ENCODE measurements around the gene PDE4D.
"Not testable (repeated sequence)": the region's sequence is repeated elsewhere in the genome, so short reads cannot be mapped to it uniquely, and the experiment has no call there.

The PDE4D gene

DNA sequence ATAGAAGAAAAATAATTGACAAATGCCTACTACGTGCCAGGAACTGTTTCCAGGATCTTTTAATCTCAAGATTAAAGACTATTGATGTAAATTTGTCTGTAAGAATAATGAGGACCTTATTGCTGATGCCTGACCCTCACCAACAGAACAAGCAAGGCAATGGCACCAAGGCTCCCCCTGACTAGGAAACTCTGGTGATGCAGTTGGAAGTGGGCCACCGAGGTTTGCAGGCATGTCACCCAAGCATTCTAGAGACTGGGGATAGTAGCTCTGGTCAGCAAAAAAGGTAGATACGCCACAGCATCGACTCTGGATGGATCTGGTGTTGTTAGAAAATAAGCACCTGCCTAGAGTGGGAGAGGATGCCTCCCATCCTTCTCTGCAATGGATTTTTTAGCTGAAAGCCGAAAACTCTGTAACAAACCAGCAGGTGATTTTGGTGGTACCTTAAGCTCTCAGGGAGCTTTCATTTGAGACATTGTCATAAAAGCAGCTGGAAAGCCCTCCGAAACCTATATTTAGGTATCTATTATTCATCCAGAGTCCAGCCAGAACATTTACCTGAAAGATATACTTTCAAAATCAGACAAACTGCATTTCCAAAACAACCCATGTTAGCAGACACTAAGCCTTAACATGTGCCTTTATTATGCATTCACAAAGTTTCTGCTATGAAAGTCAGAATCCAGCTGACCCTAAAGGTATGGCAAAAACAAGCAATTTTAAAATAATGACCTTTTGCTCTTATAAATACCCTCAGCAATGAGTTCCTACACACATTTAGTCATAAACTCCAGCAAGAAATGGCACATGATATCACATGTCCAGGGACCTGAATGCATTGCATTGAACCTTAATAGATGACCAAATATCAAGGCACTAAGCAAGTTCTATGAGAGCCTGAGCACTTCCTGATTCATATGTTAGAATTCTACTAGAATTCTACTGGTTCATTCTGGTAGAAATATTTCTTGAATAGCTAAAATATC is 308.4 kb downstream of the PDE4D start:
- in situ Hi-C loops (cut with MboI; ENCODE audit: low pct_unique_long_range_greater_than_20kb, low sequenced_read_pairs) = no loop called here
- no peak for DNase-seq

DNA sequence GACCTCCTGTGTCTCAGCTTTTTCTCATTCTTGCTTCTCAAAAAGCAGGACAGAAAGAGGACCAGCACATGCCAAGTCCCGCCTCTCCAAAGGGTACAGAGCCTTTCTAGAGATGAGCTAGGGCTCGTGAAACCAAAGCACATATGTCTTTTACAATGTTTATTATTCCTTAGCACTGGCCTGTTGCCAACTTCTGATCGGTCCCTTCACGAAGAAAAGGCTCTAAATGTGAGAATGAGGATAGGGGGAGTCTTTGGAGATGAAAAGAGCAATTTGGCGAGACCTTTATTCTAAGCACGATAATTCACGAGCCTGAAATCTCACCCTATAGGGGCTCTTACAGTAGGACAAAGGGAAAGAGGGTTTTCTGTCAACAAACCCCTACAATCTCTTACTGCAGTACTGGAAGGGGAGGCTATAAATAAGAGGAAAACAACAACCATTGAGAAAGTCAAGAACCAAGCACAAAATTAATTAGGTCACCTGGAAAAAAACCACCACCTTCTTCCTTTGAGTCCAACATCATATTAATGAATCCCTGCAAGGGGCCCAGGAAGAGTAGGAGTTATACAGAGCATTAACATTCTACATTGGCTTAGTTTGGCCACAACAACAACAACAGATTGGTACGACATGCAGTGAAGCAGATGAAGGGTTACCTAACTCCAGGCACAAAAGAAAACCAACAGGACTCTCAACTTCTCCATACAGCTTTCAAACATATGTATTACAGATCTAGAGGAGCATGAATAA is 309.5 kb downstream of the PDE4D start:
- in situ Hi-C loops (cut with MboI; ENCODE audit: low pct_unique_long_range_greater_than_20kb, low sequenced_read_pairs) = no loop called here
- DNase-seq = no peak

DNA sequence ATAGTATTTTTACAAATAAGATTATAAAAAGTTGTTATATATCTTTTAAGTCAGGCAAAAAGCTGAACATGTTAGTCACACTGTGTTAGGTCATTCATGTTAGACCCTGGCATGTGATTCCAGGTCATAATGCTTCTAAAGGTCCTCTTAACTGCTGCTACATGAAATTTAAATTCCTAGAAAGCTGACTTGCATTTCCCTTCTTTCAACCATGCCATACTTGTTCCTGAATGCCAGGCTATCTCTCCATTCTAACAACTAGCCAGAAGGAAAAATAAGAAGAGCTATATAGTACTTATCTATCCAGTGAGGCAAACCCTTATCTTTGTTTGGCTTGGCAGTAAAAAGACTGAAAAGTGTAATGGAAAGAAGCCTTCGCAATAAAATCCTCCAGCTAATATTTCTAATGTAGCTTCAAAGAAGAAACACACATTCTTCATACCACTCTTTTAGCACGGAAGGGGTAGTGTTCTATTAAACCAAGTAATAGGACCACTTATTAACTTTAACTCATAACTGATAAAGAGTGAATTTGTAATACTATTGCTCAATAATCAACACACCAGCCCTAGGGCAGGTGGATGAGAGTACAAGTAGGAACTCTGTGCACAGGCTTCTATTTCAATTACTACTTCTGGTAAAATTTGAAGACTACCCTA is 310.2 kb downstream of the PDE4D start:
- in situ Hi-C loops (cut with MboI; ENCODE audit: low pct_unique_long_range_greater_than_20kb, low sequenced_read_pairs) = no loop called here
- DNase-seq = no peak

DNA sequence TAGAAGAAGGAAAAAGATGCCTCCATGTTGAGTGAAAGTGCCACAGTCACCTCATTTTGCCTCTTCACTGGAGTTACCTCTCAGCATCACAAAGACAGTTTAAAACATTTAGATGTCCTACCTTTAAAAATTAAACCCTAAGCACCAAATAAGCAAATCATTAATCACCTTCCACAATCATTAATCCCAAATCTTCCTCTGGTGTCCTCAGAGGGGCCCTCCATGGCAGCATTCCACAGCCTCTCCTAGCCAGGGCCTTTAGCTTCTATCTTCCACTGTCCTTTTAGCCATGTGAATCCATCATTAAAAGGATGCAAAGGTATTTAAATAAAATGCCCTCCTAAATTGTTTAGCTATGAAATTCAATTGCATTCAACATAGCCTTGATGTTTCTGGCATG is 310.8 kb downstream of the PDE4D start:
- DNase-seq = no peak
- in situ Hi-C loops (cut with MboI; ENCODE audit: low pct_unique_long_range_greater_than_20kb, low sequenced_read_pairs) = no loop called here

DNA sequence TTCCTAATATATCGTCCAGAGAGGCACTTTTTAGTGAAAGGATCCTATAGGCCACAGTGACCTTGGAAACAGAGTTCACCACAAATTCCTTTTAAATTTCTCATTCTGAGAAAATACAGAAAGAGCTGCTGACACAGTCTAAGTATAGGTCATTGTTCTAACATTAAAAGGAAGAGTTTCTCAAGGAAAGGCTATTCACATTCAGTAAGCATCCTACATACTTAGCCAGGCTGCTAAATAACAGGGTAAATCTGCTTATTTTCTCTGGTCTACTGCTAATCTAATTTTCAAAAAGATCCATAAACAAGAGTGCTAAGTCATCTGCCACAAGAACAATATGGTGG is 313.7 kb downstream of the PDE4D start:
- in situ Hi-C loops (cut with MboI; ENCODE audit: low pct_unique_long_range_greater_than_20kb, low sequenced_read_pairs) = no loop called here
- DNase-seq = no peak

DNA sequence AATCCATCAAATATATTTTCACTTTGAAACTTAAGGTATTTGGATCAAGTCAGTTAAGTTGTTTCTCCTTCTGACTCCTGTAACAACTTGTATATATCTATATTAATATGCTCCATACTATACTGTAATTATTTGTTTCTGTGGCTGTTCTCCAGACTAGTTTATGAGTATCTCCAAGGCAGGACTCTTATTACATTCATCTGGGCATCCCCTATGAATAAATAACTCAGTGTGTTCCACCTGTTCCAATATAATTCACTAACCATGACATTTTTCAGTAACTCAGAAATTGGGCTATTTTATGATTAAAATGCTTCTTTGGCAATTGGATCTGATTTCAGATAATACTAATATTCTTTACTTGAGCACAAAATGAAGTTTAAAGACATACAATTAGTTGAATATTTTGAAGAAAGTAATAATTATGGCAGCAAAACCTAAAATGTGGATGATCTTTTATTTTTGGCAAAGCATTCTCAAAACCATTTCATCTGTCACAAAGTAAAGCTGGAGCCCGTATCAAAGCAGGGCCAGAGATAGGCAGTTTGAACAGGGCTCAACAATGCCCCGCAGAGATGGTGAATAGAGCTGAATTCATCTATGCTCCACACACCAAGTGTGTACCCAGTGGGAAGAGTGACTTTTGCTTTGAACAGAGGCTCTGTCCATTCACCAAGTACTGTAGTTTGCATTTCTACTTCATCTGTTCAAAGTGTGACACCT is 314.3 kb downstream of the PDE4D start:
- no peak for DNase-seq
- in situ Hi-C loops (cut with MboI; ENCODE audit: low pct_unique_long_range_greater_than_20kb, low sequenced_read_pairs) = no loop called here

DNA sequence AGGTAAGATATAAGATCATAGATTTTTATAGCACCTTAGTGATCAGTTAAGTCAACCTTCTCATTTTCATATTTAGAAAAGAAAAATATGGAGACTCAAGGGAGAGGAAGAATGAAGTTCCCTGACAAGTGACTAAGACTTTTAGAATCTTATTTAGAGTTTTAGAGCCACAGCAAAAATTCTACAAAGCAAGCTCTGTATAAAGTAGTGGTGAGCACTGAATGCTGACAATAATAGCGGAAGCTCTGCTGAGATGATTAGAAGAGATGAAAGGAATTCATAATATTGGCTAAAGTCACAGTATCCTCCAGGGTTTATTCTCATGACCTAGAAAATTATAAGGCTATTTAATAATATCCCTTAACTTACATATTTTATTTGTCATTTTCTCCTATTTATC is 316.0 kb downstream of the PDE4D start:
- DNase-seq = no peak
- in situ Hi-C loops (cut with MboI; ENCODE audit: low pct_unique_long_range_greater_than_20kb, low sequenced_read_pairs) = no loop called here

DNA sequence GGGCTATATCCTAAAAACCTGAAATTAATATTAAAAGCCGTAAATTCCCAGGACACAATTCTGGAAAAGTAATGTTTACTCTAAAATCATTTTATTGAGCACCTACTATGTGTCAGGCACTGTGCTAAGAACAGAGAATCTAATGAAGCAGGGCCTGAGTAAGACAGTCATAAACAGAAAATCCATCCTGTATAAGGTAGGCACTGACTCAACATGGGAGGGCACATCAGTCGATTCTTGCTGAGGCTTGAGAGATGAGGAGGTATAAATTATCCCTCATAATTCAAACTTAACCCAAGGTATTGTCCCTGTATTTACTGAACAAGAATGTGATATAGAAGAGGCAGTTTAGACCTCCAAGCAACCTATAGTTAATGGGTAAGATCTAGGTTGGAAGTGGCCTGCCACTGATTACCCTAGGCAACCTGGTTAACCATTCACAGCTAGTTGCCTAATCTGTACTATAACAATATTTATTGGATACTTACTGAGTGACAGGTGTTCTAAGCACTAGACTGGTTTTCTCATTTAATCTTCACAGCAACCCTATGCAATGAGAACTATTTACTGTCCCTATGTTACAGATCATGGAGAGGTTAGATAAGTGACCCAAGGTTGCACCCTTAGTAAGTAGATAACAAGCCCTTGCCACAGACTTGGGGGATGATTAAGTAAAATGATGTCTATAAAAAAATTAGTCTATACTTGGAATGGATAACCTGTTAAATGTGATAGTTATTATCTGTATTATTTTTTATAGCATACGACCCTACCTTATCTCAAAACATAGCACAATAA is 317.7 kb downstream of the PDE4D start:
- no peak for DNase-seq
- in situ Hi-C loops (cut with MboI; ENCODE audit: low pct_unique_long_range_greater_than_20kb, low sequenced_read_pairs) = no loop called here

DNA sequence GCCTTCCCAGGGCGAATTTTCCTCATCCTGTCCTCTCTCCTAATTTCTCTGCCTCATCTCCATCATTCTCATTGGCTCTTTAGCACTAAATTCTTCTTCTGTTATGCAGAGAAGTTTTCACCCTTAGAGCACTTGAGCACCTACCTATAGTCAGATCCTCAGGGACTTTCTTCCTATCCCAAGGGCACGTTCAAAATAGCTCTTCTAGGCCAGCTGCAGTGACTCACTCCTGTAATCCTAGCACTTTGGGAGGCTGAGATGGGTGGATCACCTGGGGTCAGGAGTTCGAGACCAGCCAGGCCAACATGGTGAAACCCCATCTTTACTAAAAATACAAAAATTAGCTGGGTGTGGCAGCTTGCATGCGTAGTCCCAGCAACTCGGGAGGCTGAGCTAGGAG is 320.0 kb downstream of the PDE4D start:
- in situ Hi-C loops (cut with MboI; ENCODE audit: low pct_unique_long_range_greater_than_20kb, low sequenced_read_pairs); DNase-seq: not testable (repeated sequence)

DNA sequence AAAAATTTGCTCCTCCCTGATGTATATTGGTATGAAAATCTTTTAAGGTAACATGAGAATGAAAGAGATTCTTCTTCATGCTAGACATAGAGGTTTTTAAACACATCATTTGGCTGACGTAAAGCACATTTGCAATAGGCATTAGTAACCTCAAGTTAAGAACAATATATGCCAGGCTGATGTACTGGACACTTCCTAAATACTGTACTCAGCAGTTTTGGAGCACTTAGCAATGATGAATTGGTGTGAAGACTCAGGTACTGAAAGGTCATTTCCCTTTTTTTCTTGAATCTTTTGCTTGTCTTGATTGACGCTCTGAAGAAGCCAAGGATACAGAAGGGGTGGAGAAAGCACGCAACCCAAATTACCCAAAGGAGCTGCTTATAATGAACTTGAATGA is 322.5 kb downstream of the PDE4D start:
- in situ Hi-C loops (cut with MboI; ENCODE audit: low pct_unique_long_range_greater_than_20kb, low sequenced_read_pairs) = no loop called here

DNA sequence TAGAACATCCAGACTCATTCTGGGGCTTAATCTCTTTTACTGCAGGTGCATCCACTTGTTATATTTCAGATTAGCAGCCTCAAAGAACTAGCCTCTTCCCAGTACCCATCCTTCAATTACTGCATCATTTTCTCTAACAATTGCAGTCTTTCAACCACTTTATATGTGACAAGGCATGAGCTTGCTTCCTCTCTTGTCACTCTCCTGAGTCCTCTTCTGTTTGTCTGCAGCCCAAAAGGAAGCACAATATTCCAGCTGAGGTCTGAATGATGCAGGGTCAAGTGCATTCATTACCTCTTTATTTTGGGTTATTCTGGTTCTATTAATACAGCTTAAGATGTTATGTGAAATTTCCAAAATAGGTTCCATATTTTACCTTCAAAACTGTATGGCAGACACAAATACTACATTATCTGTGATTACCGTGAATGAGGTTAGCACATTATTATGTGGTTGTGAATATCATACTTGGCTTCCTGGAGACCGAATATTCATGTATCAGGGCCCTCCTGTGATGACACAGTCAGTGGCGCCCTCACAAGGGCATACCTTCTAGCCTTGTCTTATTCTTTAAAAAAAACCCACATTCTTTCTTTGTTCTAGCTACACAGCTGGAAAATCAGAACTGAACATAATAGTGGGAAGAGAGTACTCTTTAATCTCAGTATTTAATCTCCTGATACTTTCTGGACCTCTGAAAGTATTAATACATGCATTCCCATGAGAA is 323.8 kb downstream of the PDE4D start:
- DNase-seq = no peak
- in situ Hi-C loops (cut with MboI; ENCODE audit: low pct_unique_long_range_greater_than_20kb, low sequenced_read_pairs) = no loop called here

More for the DNA sequence above, 322.5 kb downstream of the PDE4D start:
- DNase-seq = no peak

DNA sequence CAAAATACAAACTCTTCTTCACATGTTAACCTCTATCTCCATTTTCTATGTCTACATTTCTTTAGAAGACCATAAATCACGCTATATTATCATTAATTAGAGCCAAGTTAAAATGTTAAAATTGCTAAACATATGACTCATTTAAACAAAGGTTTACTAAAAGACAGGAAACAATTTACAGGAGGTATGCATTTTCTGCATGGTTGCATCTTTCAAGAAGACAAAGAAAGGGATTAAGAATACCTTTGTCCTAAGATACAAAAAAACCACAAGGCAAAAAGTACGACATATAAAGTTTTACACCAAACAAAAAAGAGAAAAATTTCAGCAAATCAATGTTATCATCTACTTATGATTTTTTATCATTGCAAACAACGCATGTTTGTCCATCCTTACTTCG is 324.4 kb downstream of the PDE4D start:
- in situ Hi-C loops (cut with MboI; ENCODE audit: low pct_unique_long_range_greater_than_20kb, low sequenced_read_pairs) = no loop called here
- DNase-seq = no peak

DNA sequence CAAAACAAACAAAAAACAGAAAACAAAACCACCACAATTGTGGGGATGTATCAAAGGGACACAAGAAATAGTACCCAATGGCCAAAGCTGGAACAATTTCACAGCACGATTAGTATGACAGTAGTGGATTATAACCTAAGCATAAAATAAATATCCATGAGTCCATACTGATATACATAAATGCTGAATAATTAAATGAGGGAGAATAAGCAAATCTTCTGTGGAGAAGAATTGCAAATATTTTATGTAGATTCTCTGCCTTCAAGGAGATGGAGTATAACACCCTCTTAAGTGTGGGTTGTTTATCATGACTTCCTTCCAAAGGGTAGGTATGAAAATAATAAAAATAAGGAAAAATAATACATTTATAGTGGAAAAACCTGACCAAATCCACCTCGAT is 325.4 kb downstream of the PDE4D start:
- in situ Hi-C loops (cut with MboI; ENCODE audit: low pct_unique_long_range_greater_than_20kb, low sequenced_read_pairs) = no loop called here
- DNase-seq = no peak

DNA sequence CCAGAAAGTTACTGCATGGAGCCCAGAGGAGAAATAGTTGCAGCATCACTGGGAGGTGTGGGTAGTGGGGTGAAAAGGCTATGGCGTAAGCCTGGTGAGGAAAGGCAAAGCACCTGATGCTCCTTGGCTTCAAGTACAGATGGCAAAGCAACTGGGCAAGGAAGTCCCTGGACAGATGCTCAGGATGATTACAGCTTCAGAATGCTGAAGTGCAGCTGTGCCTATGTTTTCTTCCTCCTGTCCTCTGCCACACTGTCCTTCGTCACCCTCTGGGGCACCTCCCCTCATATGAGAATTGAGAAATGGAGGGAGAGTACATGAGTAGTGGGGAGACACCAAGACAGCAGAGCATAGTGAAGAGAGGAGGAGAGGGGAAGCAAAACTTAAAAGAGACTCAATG is 328.0 kb downstream of the PDE4D start:
- in situ Hi-C loops (cut with MboI; ENCODE audit: low pct_unique_long_range_greater_than_20kb, low sequenced_read_pairs) = no loop called here
- no peak for DNase-seq

DNA sequence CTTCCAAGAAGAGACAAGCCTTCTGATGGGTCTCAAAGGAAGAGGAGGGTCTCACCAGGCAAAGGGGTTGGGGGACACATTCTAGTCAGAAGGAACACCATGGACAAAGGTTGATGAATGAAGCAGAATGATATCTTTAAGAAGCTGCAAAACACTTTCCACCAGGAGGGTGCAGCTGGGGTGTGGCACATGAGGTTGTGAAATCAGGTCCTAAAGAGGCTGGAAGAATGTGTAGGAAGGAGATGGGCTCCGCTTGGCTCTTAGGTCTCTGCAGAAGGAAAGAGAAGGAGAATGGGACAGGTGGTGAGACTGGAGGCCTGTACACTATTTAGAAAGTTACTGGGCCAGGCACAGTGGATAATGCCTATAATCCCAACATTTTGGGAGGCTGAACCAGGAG is 328.6 kb downstream of the PDE4D start:
- in situ Hi-C loops (cut with MboI; ENCODE audit: low pct_unique_long_range_greater_than_20kb, low sequenced_read_pairs) = no loop called here
- DNase-seq = no peak

DNA sequence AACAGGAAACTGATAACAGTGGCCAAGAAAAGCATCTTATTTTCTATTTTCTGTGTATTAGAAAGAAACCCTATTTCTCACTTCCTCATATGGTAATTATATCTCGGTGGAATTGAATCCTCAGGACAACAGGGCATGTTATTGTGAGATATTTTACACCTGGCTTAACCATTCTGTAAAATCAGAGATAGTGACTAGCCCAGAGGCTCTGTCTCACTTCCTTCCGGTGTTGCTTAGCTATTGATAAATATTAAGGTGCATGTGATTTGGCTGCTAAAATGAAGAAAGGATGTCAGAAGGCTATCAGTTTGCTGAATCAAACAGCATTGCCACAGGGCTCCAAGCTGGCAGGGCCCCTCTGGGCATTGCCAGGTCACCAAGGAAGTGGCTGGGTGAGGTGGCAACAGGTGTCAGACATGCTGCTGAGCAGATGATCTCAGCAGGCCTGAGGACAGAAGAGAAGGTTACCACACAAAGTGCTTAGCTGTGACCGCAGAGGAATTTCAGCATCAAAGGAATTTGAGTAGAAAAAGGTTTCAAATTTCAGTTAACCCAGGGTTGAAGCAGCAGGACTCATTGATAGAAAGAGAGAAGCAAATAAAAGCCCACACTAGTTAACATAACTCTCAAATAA is 330.7 kb downstream of the PDE4D start:
- in situ Hi-C loops (cut with MboI; ENCODE audit: low pct_unique_long_range_greater_than_20kb, low sequenced_read_pairs) = no loop called here
- no peak for DNase-seq

DNA sequence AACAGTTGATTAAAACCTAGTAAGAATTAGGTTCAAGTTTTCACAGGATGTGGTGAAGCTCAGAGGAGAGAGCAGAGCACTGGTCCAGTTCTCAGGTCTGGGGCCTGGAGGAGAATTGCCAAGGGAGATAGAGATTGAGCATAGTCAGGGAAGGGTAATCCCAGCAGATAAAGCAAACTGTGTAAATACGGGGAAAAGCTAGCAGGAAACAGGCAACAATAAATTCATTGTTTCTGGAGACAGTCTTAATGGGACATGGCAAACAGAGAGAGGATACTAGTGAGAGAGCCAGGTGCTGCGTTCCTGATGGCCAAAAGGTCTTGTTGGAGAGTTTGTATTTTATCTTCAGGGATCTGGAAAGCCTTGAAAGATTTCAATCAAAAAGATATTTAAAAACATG is 333.0 kb downstream of the PDE4D start:
- DNase-seq = no peak
- in situ Hi-C loops (cut with MboI; ENCODE audit: low pct_unique_long_range_greater_than_20kb, low sequenced_read_pairs) = no loop called here

DNA sequence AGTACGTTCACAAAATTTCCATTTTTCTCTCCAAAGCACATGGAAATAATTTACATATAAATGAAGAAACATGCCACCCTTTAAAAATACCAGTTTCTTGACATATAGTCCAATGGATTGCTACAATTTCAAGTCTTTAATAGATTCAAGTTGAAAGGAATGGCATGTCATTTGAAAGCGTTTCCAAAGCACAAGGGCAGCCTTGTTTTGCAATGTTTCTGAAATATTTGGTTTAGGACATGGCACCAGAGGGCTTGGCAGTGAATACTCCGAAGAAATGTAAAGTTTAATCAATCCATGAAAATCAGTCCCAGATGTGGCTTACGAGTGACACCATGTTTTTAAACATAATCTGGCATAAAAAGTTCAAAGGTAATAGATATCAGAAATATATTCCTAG is 333.7 kb downstream of the PDE4D start:
- in situ Hi-C loops (cut with MboI; ENCODE audit: low pct_unique_long_range_greater_than_20kb, low sequenced_read_pairs) = no loop called here
- no peak for DNase-seq
